Duodenal mucosa (tissue), 2 donors: ENCODE data around the gene OR9Q1.

Experiments
- H3K27ac ChIP-seq: one replicate; pipeline ENCODE4 v1.7.0; 2013; ENCODE audit warnings: low read depth, low read length
- H3K27me3 ChIP-seq, 2 donors: one replicate each; pipeline ENCODE4 v1.7.0; 2013; ENCODE audit warnings: low read length in 2 of 2, control low read depth in 1 of 2; ENCODE audit not compliant: insufficient read depth in 2 of 2, control insufficient read depth in 1 of 2
- H3K36me3 ChIP-seq, 2 donors: one replicate each; pipeline ENCODE4 v1.7.0; 2013; ENCODE audit warnings: low read length in 2 of 2, control low read depth in 1 of 2; ENCODE audit not compliant: insufficient read depth in 2 of 2, control insufficient read depth in 1 of 2
- H3K4me1 ChIP-seq, 2 donors: one replicate each; pipeline ENCODE4 v1.7.0; 2013; ENCODE audit warnings: low read length in 2 of 2, control low read depth in 1 of 2; ENCODE audit not compliant: insufficient read depth in 2 of 2, control insufficient read depth in 1 of 2
- H3K4me3 ChIP-seq, 2 donors: one replicate each; pipeline ENCODE4 v1.7.0; 2013; ENCODE audit warnings: low read length in 2 of 2, low read depth in 1 of 2
- H3K9ac ChIP-seq, 2 donors: one replicate each; pipeline ENCODE4 v1.7.0; 2013; ENCODE audit warnings: low read length in 2 of 2, low read depth in 1 of 2
- H3K9me3 ChIP-seq, 2 donors: one replicate each; pipeline ENCODE4 v1.7.0; 2013; ENCODE audit warnings: low read length in 2 of 2, control low read depth in 1 of 2; ENCODE audit not compliant: control insufficient read depth in 1 of 2

OR9Q1 gene

GRCh38 chr11:58177409-58178054 lies 153.9 kb downstream of the OR9Q1 start:
- no peak overlapping the region for H3K4me3 ChIP-seq
- no peaks in the 10 kb centered on the region for H3K4me1 ChIP-seq
- no peaks in the 10 kb centered on the region for H3K9me3 ChIP-seq
- no peaks in the 10 kb centered on the region for H3K36me3 ChIP-seq
- H3K27ac ChIP-seq = no peak overlapping the region
- H3K9ac ChIP-seq = no peak overlapping the region
- H3K27me3 ChIP-seq = no peaks in the 10 kb centered on the region

- Histone ChIP-seq H3K36me3 (no peaks in the 10 kb centered on the region), H3K9ac (no peak overlapping the region), H3K27me3 (no peaks in the 10 kb centered on the region), H3K4me3 (no peak overlapping the region), H3K27ac (no peak overlapping the region), H3K4me1 (no peaks in the 10 kb centered on the region), H3K9me3 (no peaks in the 10 kb centered on the region)
Observed at GRCh38 chr11:58178444-58178843, 154.8 kb downstream of the OR9Q1 start.

GRCh38 chr11:58179648-58180047 lies 156.0 kb downstream of the OR9Q1 start:
- Histone ChIP-seq H3K9me3 (no peaks in the 10 kb centered on the region), H3K4me3 (no peak overlapping the region), H3K36me3 (no peaks in the 10 kb centered on the region), H3K27ac (no peak overlapping the region), H3K9ac (no peak overlapping the region), H3K4me1 (no peaks in the 10 kb centered on the region), H3K27me3 (no peaks in the 10 kb centered on the region)

- H3K36me3 ChIP-seq = no peaks in the 10 kb centered on the region
Observed at GRCh38 chr11:58186938-58187337, 163.3 kb downstream of the OR9Q1 start.

GRCh38 chr11:58188770-58189169 lies 165.1 kb downstream of the OR9Q1 start, which contains the start of gene OR9Q2:
Gene OR9Q2, plus strand, starts transcription at chr11:58189070. Its CDS starts 1,421 bp downstream, at chr11:58190491.
- Histone ChIP-seq H3K4me1 (peaks cover 25 to 39% of the 10 kb centered on the region in 2 donors), H3K27ac (no peak within 1 kb of the TSS), H3K27me3 (no peaks in the 10 kb centered on the region)

More at GRCh38 chr11:58186938-58187337, 163.3 kb downstream of the OR9Q1 start:
- H3K9ac ChIP-seq = no peak overlapping the region
- no peaks in the 10 kb centered on the region for H3K9me3 ChIP-seq
- peaks cover 18 to 26% of the 10 kb centered on the region in 2 donors for H3K4me1 ChIP-seq
- H3K27ac ChIP-seq = no peak overlapping the region
- no peaks in the 10 kb centered on the region for H3K27me3 ChIP-seq
- no peak overlapping the region for H3K4me3 ChIP-seq

GRCh38 chr11:58192229-58192628 lies 168.5 kb downstream of the OR9Q1 start:
- H3K27me3 ChIP-seq = no peaks in the 10 kb centered on the region
- peaks cover 27 to 40% of the 10 kb centered on the region in 2 donors for H3K4me1 ChIP-seq
- no peak overlapping the region for H3K4me3 ChIP-seq
- H3K9me3 ChIP-seq = peaks cover 3 to 5% of the 10 kb centered on the region in 2 donors
- H3K27ac ChIP-seq = no peak overlapping the region
- no peaks in the 10 kb centered on the region for H3K36me3 ChIP-seq
- H3K9ac ChIP-seq = no peak overlapping the region

More at GRCh38 chr11:58188770-58189169, 165.1 kb downstream of the OR9Q1 start, which contains the start of gene OR9Q2:
- Histone ChIP-seq H3K4me3 (no peak within 1 kb of the TSS), H3K36me3 (no peaks in the 10 kb centered on the region), H3K9ac (no peak within 1 kb of the TSS), H3K9me3 (no peaks in the 10 kb centered on the region)

GRCh38 chr11:58193391-58193790 lies 169.7 kb downstream of the OR9Q1 start:
- Histone ChIP-seq H3K4me3 (no peak overlapping the region), H3K36me3 (no peaks in the 10 kb centered on the region), H3K4me1 (peaks cover 27 to 40% of the 10 kb centered on the region in 2 donors), H3K27me3 (no peaks in the 10 kb centered on the region), H3K9ac (no peak overlapping the region), H3K27ac (no peak overlapping the region), H3K9me3 (peaks cover 3 to 15% of the 10 kb centered on the region in 2 donors)

- Histone ChIP-seq H3K9ac (no peak overlapping the region), H3K4me3 (no peak overlapping the region), H3K9me3 (peaks cover 3 to 17% of the 10 kb centered on the region in 2 donors), H3K36me3 (no peaks in the 10 kb centered on the region), H3K27me3 (no peaks in the 10 kb centered on the region), H3K27ac (no peak overlapping the region), H3K4me1 (peaks cover 12 to 23% of the 10 kb centered on the region in 2 donors)
Observed at GRCh38 chr11:58195939-58196338, 172.3 kb downstream of the OR9Q1 start.

- Histone ChIP-seq H3K9me3 (peaks cover 3 to 17% of the 10 kb centered on the region in 2 donors), H3K36me3 (no peaks in the 10 kb centered on the region), H3K27me3 (no peaks in the 10 kb centered on the region), H3K27ac (no peak overlapping the region), H3K4me3 (no peak overlapping the region), H3K9ac (no peak overlapping the region), H3K4me1 (no peaks in the 10 kb centered on the region)
Observed at GRCh38 chr11:58199271-58199670, 175.6 kb downstream of the OR9Q1 start.

GRCh38 chr11:58204042-58204441 lies 180.4 kb downstream of the OR9Q1 start, which contains the start of gene OR1S2:
Gene OR1S2, minus strand, starts transcription at chr11:58204142. Its CDS starts 0 bp downstream, at chr11:58204142.
- H3K27me3 ChIP-seq = no peaks in the 10 kb centered on the region
- H3K4me1 ChIP-seq = no peaks in the 10 kb centered on the region
- no peak within 1 kb of the TSS for H3K4me3 ChIP-seq
- no peak within 1 kb of the TSS for H3K27ac ChIP-seq
- no peaks in the 10 kb centered on the region for H3K9me3 ChIP-seq
- H3K9ac ChIP-seq = no peak within 1 kb of the TSS
- H3K36me3 ChIP-seq = no peaks in the 10 kb centered on the region
